GM10266 (cell line): Measurements from ENCODE around the gene VPS37B.
"Not testable (repeated sequence)": the region's sequence is repeated elsewhere in the genome, so short reads cannot be mapped to it uniquely, and the experiment has no call there.

ENCODE experiments used
- DNase-seq: peaks from one replicate; pipeline ENCODE4 v3.0.0; 2012; ENCODE audit errors: extremely low spot score
- TF ChIP-seq, protein P1 (sequence below): IDR thresholded peaks from 2 replicates; pipeline ENCODE4 v1.5.1; 2012; ENCODE audit warnings: mild to moderate bottlenecking, low read depth; ENCODE audit not compliant: control insufficient read depth, insufficient read depth; ENCODE audit errors: missing control alignments

Gene VPS37B

DNA sequence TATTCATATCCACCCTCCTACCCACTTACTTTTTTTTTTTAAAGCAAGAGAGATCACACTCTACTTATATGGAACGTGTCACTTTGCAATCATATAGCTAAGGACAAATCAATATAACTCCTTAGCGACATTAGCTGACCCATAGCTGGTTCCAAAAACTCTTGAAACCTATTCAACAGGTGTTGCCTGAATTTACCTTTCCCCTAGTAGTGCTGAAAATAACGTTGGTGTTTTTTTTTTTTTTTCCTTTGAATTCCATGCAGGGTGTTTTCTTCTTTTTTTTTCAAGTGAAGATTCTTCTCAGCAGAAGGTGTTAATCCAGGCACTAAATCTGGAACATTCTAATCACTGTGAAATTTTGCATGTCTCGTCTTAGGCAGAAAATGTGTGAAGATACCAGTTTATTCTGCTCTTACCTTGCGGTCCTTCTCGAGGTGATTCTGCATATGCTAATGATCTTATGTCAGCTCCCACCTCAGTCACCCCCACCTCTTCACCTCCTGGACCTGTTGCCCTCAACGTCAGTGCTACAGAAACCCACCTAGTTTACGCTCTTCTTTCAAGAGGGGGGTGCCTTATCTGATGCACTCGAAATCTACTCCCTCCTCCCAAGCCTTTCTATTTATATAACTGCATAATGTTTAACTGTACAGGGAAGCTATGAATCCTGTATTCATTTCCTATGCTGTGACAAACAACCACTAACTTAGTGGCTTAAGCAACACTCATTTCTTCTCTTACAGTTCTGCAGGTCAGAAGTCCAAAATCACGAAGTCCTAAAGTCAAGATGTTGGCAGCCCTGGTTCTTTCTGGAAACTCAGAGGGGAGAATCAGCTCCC, 7.1 kb upstream of the VPS37B start:
- TF ChIP-seq, protein P1, sequence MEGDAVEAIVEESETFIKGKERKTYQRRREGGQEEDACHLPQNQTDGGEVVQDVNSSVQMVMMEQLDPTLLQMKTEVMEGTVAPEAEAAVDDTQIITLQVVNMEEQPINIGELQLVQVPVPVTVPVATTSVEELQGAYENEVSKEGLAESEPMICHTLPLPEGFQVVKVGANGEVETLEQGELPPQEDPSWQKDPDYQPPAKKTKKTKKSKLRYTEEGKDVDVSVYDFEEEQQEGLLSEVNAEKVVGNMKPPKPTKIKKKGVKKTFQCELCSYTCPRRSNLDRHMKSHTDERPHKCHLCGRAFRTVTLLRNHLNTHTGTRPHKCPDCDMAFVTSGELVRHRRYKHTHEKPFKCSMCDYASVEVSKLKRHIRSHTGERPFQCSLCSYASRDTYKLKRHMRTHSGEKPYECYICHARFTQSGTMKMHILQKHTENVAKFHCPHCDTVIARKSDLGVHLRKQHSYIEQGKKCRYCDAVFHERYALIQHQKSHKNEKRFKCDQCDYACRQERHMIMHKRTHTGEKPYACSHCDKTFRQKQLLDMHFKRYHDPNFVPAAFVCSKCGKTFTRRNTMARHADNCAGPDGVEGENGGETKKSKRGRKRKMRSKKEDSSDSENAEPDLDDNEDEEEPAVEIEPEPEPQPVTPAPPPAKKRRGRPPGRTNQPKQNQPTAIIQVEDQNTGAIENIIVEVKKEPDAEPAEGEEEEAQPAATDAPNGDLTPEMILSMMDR = no peak

DNA sequence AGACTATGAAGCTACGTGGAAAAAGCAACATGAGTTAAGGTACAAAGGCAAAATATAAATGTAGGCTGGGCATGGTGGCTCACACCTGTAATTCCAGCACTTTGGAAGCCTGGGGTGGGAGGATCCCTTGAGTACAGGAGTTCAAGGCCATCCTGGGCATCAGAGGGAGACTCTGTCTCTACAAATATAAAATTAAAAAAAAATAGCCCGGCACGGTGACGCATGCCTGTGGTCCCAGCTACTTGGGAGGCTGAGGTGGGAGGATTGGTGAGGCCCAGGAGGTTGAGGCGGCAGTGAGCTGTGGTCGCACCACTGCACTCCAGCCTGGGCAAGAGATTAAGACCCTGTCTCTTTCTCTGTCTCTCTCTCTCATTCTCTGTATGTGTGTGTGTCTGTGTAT, 4.0 kb upstream of the VPS37B start:
- TF ChIP-seq, protein P1 = no peak
- DNase-seq = no peak

More for the DNA sequence above, 7.1 kb upstream of the VPS37B start:
- DNase-seq = no peak

DNA sequence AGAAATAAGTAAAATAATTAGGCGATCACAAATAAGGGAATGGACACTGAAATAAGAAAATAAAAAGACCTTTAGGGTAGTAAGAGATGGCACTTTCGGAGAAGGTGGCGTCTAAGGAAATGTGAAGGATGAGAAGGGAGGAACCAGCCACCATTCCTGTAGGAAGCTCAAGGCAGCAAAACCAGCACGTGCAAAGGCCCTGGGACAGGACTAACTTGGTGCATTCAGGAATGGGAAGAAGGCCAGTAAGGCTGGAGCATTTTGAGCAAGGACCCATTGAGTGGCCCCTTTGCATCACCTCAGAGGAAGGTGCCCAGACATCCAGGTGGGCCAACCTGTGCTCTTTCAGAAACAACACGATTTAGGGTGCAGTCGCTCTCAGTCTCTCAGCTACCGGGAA, 738 bp upstream of the VPS37B start:
- no peak for DNase-seq
- TF ChIP-seq, protein P1 = no peak

DNA sequence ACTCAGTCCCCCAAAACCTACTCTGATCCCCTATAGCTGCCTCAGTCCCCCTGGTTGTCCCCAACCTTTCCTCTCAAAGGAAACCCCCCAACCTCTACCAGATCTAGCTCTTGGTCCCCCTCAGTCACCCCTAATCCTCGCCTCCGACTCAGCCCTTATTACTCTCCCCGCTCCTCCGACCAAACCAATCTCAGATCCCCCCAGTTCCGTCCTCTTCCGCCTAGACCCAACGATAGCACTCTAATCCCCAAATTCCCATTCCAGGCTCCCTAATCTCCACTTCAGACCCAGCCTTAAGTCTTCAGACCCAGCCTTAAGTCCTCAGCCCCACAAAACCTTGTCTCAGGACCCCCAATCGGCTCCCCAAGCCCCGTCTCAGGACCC, 612 bp downstream of the VPS37B start:
- no peak for DNase-seq
- TF ChIP-seq, protein P1 = no peak

DNA sequence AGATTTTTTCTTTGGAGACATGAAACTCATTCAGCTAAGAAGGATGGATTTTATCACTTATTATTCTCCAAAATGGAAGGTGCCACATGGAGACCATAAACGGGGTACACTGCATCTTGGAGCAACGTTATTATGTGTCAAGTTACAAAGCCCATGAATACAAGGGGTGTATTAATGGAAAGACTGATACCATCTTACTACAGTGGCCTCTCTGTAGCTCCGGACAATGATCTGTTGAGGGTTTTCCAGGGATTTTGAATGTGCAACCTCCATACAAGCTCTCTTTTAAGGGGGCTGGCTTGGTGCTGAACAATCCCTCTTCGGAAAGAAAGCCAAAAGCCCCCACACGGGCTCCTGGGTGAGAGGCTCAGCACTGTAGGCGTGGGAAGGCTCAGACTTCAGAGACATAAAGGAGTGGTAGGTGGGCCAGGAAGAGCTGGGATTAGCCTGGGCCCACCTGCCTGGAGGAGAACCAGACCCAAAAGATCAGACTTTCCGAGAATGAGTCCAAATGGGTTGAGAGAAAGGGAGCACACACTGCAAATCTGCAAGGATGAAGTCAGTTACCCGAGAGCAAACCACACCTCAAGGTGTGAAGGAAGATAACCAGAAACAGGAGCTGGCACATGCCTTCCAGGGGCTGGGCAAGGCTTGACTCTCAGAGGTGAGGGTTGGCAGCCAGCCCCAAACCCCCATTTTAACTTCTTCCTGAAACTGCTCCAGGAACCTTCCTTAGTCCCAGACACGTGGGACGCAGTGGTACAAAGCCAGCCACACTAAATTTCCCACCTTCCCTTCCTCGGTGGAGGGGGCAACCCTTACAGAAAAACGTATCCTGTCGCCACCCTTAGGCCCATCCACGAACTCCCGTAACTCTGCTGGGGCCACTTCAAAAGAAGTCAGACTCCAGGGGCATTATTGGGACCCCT, 1.5 kb downstream of the VPS37B start:
- no peak for DNase-seq

DNA sequence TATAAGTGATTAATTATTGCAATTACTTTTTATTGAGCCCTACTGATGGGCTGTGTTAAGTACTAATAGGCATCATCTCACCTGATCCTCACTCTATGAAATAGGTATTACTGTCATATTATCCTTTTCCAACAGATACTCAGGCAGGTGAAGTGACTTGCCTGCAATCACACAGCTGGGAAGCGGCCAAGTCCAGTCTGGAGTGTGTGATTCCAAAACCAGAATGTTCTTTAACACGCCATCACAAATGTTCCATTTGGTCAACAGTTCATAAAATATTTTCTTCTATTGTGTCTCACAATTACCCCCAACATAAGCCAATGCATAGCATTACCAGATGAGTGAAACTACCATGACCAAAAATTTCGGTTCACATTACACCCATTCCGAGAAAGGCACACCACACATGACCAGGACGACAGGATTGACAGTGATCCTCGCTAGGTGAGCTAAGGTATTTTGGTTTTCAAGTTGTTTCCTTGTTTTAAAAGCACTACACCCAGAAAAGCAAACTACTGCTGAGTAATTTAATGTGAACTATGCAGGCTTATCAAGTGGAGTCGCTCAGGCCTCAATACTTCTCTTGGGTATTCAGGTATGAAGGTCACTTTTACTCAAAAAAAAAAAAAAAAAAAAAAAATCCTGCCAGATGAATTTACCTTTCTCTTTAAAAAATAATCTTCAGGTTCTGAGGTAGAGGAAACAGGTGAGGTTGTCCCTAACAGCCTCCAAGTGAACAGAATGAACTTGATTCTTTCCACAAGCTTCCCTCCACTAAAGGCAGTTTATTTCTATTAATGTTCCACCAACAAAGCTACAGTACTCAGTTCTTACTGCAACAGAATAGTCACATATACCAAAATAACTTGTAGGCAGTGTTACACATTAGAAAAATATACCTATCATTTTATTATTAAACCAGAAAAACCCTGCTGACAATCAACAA, 2.4 kb downstream of the VPS37B start:
- TF ChIP-seq, protein P1 = no peak
- no peak for DNase-seq

More for the DNA sequence above, 1.5 kb downstream of the VPS37B start:
- TF ChIP-seq, protein P1 = no peak

DNA sequence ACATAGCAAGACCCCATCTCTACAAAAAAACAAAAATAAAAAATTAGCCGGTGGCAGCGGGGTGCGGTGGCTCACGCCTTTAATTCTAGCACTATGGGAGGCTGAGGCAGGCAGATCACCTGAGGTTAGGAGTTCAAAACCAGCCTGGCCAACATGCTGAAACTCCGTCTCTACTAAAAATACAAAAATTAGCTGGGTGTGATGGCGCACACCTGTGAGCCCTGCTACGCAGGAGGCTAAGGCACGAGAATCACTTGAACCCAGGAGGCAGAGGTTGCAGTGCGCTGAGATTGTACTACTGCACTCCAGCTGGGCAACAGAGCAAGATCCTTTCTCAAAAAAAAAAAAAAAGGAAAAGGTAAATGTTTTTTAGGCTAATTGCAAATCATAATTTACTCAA, 3.2 kb downstream of the VPS37B start:
- DNase-seq = not testable (repeated sequence)
